Right atrium auricular region (tissue), 2 donors: ENCODE data around the gene IGSF21. TPM values are rescaled to one million over a fixed set of nuclear protein-coding genes. Genes with fewer than 3 reads are reported as not detected.

ENCODE experiments used
- DNase-seq: peaks from one replicate; pipeline ENCODE4 v3.0.0-alpha.2; 2019; ENCODE audit warnings: low spot score
- H3K27ac ChIP-seq, 2 donors: fragments of 200-600 bp; sonication (generic); 1 replicate in 1 of 2; 2 replicates in 1 of 2; pipeline ENCODE4 v1.5.1; 2016 to 2019
- H3K27me3 ChIP-seq, 2 donors: fragments of 200-600 bp; sonication (generic); one replicate each; pipeline versions ENCODE4 v1.5.1 to v1.6.0; 2017 to 2019
- H3K36me3 ChIP-seq: fragments of 200-600 bp; sonication (generic); one replicate; pipeline ENCODE4 v1.5.1; 2016
- H3K4me1 ChIP-seq, 2 donors: fragments of 200-600 bp; sonication (generic); one replicate each; pipeline versions ENCODE4 v1.5.1 to v1.6.0; 2017 to 2019
- H3K4me3 ChIP-seq, 2 donors: fragments of 200-600 bp; sonication (generic); 1 replicate in 1 of 2; 2 replicates in 1 of 2; pipeline ENCODE4 v1.5.1; 2017 to 2019; ENCODE audit warnings: mild to moderate bottlenecking in 1 of 2, moderate library complexity in 1 of 2
- H3K9me3 ChIP-seq, 2 donors: fragments of 200-600 bp; sonication (generic); one replicate each; pipeline ENCODE4 v1.5.1; 2019
- total RNA-seq, 2 donors: library from RNA; depleted of rRNA; stranded (reverse); fragments of >200 nt; gene quantifications; one replicate each; pipeline ENCODE4 v1.1.0, GENCODE V29; 2016
- TF ChIP-seq, protein P1 (sequence below), 2 donors: fragments of 200-600 bp; sonication (generic); IDR thresholded peaks; one replicate each; pipeline ENCODE4 v1.5.1; 2019; ENCODE audit warnings: antibody characterized with exemption in 2 of 2

Gene IGSF21
- total RNA-seq, 2 donors from 2014 or later, result 1.8 to 6.0 TPM

DNA sequence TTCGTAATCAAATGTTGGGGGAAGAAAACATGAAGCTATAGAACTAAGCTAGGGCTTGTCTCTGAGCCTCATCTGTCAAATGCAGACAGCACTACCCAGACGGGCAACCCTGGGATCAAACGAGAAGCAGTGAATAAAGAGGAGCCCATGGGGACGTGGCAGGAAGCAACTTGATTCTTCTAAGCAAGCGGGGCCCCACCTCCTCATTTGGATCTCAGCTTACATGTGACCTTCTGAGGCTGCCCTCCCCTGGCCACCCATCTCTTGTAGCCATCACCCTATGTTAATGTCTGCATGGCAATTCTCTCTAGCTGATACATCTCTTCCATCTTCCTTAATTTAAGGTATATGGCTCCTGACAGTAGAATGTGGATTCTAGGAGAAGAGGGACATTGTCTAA is 171.3 kb downstream of the IGSF21 start:
- TF ChIP-seq, protein P1, sequence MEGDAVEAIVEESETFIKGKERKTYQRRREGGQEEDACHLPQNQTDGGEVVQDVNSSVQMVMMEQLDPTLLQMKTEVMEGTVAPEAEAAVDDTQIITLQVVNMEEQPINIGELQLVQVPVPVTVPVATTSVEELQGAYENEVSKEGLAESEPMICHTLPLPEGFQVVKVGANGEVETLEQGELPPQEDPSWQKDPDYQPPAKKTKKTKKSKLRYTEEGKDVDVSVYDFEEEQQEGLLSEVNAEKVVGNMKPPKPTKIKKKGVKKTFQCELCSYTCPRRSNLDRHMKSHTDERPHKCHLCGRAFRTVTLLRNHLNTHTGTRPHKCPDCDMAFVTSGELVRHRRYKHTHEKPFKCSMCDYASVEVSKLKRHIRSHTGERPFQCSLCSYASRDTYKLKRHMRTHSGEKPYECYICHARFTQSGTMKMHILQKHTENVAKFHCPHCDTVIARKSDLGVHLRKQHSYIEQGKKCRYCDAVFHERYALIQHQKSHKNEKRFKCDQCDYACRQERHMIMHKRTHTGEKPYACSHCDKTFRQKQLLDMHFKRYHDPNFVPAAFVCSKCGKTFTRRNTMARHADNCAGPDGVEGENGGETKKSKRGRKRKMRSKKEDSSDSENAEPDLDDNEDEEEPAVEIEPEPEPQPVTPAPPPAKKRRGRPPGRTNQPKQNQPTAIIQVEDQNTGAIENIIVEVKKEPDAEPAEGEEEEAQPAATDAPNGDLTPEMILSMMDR (IDR thresholded peaks at IDR 0.05), result no peak
- no peaks in the 10 kb centered on the region for H3K27me3 ChIP-seq

DNA sequence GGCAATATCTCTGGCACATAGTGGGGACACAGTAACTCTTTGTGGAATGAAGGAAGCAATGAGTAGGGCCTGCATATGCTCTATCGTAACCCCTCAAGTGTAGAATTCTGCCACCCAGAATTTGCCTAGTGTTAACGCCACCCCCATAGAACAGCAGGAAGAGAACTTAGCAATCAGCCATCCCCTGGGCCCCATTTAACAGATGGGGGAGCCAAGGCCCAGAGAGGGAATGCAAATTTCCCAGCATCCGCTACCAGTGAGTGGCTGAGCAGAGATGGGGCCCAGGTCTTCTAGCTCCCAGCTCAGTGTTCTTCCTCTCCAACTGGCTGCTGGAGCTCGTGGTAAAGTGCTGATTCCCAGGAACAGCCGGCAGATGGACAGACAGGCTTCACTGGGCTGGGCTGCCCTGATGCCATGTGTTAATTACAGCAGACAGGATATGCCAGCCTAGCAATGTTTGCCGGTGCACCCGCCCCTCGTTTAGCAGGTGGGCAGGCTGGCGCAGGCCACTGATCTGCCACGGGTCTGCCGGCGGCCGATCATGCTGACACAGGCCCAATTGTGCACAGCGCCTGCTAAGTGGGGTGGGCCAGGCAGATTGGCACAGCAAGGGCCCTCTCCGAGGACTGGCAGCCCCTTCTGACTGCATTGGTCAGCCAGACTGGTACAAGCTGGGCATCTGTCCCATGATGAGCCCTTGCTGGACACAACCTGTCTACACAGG is 171.9 kb downstream of the IGSF21 start:
- no peaks in the 10 kb centered on the region for H3K9me3 ChIP-seq
- H3K27ac ChIP-seq, result no peak overlapping the region
- TF ChIP-seq, protein P1 (IDR thresholded peaks at IDR 0.05), result no peak
- H3K4me1 ChIP-seq, result no peaks in the 10 kb centered on the region
- H3K36me3 ChIP-seq, result no peaks in the 10 kb centered on the region
- no peak for DNase-seq
- H3K27me3 ChIP-seq, result no peaks in the 10 kb centered on the region
- no peak overlapping the region for H3K4me3 ChIP-seq

More for the DNA sequence above, 171.3 kb downstream of the IGSF21 start:
- H3K4me3 ChIP-seq, result no peak overlapping the region
- H3K4me1 ChIP-seq, result no peaks in the 10 kb centered on the region
- no peaks in the 10 kb centered on the region for H3K9me3 ChIP-seq
- no peak overlapping the region for H3K27ac ChIP-seq
- DNase-seq, result no peak
- no peaks in the 10 kb centered on the region for H3K36me3 ChIP-seq

DNA sequence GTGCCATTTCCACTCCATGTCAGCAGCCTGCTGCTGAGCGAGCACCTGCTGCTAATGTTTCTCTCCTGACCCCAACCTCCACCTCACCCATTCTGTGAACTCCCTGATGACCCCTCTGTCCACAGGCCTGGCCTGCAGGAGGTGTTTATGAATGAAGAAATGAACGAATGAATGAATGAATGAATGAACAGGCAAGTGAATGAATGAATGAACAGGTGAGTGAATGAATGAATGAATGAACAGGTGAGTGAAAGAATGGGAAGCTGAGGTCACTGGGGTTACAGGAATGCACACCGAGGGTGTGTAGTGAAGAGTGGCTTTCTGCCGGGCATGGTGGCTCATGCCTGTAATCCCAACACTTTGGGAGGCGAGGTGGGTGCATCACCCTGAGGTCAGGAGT is 173.4 kb downstream of the IGSF21 start:
- Histone ChIP-seq H3K9me3 (no peaks in the 10 kb centered on the region), H3K4me3 (no peak overlapping the region), H3K36me3 (no peaks in the 10 kb centered on the region), H3K4me1 (no peaks in the 10 kb centered on the region), H3K27ac (no peak overlapping the region), H3K27me3 (no peaks in the 10 kb centered on the region)
- DNase-seq, result no peak
- TF ChIP-seq, protein P1 (IDR thresholded peaks at IDR 0.05), result no peak

DNA sequence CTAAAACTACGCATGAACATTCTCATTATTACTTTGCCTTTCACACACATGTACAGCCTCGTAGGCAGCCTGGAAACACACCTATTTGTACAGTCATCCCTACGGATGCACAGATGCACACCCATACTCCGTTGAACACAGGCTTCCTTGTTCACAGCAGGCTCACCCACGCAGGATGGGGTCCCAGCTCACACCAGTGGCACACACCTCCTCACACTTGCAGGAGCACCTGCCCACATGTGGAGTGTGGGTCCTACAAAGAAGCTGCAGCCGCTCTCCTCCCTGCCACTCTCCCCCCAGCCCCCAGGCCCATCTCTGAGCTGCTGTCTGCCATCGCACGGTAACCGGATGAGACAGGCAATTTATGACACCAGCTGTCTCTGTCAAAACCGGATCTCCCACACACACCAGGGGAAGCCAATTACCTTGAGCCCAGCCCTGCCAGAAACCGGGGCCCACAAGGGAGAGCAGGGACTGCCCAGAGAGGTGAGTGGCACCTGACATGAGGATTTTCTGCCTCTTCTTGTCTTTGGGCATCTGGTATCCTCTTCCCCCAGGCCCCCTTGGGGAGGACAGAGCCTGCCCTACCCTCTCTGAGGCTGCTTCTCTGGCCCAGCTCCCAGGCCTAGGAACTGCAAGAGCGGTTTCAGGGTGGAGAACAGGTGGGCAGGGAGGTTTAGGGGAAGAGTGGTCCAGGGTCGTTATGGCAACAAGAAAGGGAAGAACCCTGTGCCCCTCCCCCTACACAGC is 175.4 kb downstream of the IGSF21 start:
- Histone ChIP-seq H3K4me3 (no peak overlapping the region), H3K27ac (no peak overlapping the region), H3K27me3 (no peaks in the 10 kb centered on the region), H3K4me1 (no peaks in the 10 kb centered on the region), H3K36me3 (no peaks in the 10 kb centered on the region), H3K9me3 (no peaks in the 10 kb centered on the region)
- no peak for DNase-seq
- TF ChIP-seq, protein P1 (IDR thresholded peaks at IDR 0.05), result no peak

DNA sequence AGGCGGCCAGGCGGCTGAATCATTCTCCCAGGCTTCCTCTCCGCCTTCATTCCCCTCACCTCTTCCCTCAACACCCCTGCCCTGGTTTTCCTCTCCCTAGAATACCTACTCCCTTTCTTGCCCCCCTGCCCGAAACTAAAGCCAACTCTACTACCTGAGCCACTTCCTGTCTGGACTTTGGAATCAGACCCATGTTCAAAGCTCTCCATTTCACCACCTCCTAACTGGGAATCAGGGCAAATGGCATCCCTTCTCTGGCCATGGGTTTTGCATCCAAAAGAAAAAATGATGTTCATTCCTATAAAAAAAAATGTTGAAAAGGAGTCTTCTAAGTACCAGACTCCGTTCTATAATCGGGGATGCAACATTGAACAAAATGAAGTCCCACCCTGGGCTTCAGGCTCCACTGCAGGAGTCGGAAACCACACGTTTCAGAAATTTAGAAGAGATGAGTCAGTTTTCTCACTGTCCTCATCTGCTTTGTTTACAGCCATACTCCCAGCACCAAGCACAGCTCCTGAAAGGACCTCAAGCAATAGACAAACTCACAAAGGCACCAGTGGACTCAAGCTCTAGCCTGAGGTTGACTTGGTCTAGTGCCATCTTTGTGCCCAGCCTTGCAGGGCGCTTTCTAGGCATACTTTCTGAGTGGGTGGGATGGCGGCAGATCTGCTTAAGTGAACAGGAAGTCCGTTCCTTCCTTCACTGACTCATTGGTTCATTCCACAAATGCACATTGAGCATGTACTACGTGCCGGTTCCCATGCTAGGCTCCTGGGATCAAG is 176.2 kb downstream of the IGSF21 start:
- Histone ChIP-seq H3K27me3 (no peaks in the 10 kb centered on the region), H3K4me3 (no peak overlapping the region)
- TF ChIP-seq, protein P1 (IDR thresholded peaks at IDR 0.05), result no peak

More for the DNA sequence above, 176.2 kb downstream of the IGSF21 start:
- no peak overlapping the region for H3K27ac ChIP-seq
- no peak for DNase-seq
- H3K4me1 ChIP-seq, result no peaks in the 10 kb centered on the region
- H3K9me3 ChIP-seq, result no peaks in the 10 kb centered on the region
- H3K36me3 ChIP-seq, result no peaks in the 10 kb centered on the region
